ENCODE results near the gene HEATR9. TPM values are rescaled to one million over a fixed set of nuclear protein-coding genes. Genes with fewer than 3 reads are reported as not detected.

The HEATR9 gene
- total and polyA plus RNA-seq, 2 of the 13 experiments (the other 11 are each of a cell fraction or from before 2014, with no cell fraction given) = not detected

DNA sequence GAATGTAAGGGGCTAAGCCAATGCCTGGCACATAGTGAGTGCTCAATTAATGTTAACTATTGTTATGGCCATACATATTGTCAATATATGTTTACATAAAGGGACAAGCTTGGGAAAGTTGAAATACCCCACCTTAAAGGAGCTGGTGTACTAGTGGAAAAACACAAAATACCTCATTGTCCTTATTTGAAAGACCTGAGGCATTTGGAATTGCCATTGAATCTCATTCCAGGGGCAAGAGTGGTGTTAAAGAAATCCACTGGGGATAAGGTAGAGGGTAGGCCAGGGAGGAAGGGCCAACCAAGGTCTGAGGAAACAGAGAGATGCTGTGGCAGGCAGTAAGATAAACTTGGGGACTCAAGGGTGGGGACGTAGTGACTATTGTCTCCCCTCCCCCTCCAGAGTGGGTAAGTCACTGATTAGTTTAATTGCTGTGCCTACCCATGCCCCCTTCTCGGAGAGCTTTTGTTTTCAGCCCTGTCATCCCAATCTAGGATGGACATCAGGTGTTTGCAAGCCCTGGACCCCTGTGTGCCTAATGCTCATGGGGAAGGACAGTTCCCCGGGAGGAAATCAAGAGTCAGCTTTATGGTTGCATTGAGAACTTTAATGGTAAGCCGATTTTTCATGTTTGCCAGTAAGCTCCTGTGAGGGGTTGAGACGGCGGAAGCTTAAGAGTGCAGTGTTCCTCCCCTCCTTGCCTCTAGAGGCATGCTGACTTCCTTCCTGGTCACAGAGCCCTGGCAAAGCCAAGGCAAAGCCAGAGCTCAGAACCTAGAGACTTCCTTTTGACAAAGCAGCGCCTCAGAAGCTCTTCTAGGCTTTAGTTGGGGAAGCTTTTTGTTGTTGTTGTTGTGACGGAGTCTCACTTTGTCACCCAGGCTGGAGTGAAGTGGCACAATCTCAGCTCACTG lies 2.5 kb upstream of the HEATR9 start (continued):
- TF ChIP-seq, protein P1, sequence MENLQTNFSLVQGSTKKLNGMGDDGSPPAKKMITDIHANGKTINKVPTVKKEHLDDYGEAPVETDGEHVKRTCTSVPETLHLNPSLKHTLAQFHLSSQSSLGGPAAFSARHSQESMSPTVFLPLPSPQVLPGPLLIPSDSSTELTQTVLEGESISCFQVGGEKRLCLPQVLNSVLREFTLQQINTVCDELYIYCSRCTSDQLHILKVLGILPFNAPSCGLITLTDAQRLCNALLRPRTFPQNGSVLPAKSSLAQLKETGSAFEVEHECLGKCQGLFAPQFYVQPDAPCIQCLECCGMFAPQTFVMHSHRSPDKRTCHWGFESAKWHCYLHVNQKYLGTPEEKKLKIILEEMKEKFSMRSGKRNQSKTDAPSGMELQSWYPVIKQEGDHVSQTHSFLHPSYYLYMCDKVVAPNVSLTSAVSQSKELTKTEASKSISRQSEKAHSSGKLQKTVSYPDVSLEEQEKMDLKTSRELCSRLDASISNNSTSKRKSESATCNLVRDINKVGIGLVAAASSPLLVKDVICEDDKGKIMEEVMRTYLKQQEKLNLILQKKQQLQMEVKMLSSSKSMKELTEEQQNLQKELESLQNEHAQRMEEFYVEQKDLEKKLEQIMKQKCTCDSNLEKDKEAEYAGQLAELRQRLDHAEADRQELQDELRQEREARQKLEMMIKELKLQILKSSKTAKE (CRISPR knock-in tag; IDR thresholded peaks at IDR 0.05; ENCODE audit: borderline replicate concordance) = no peak
- no peak for TF ChIP-seq SAFB2 (CRISPR knock-in tag; IDR thresholded peaks at IDR 0.05; ENCODE audit: borderline replicate concordance, low read depth)
- TF ChIP-seq ZNF589 (CRISPR knock-in tag; conservative IDR thresholded peaks at IDR 0.05) = no peak
- TF ChIP-seq, protein P2, sequence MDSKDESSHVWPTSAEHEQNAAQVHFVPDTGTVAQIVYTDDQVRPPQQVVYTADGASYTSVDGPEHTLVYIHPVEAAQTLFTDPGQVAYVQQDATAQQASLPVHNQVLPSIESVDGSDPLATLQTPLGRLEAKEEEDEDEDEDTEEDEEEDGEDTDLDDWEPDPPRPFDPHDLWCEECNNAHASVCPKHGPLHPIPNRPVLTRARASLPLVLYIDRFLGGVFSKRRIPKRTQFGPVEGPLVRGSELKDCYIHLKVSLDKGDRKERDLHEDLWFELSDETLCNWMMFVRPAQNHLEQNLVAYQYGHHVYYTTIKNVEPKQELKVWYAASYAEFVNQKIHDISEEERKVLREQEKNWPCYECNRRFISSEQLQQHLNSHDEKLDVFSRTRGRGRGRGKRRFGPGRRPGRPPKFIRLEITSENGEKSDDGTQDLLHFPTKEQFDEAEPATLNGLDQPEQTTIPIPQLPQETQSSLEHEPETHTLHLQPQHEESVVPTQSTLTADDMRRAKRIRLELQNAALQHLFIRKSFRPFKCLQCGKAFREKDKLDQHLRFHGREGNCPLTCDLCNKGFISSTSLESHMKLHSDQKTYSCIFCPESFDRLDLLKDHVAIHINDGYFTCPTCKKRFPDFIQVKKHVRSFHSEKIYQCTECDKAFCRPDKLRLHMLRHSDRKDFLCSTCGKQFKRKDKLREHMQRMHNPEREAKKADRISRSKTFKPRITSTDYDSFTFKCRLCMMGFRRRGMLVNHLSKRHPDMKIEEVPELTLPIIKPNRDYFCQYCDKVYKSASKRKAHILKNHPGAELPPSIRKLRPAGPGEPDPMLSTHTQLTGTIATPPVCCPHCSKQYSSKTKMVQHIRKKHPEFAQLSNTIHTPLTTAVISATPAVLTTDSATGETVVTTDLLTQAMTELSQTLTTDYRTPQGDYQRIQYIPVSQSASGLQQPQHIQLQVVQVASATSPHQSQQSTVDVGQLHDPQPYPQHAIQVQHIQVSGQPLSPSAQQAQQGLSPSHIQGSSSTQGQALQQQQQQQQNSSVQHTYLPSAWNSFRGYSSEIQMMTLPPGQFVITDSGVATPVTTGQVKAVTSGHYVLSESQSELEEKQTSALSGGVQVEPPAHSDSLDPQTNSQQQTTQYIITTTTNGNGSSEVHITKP (CRISPR knock-in tag; IDR thresholded peaks at IDR 0.05; ENCODE audit: low read depth) = no peak
- TF ChIP-seq ZNF557 (CRISPR knock-in tag; IDR thresholded peaks at IDR 0.05) = no peak
- no peak for TF ChIP-seq NFE2 (CRISPR knock-in tag; IDR thresholded peaks at IDR 0.05)
- no peak for TF ChIP-seq KDM6A (CRISPR knock-in tag; IDR thresholded peaks at IDR 0.05; ENCODE audit: low read depth)
- TF ChIP-seq, protein P3, sequence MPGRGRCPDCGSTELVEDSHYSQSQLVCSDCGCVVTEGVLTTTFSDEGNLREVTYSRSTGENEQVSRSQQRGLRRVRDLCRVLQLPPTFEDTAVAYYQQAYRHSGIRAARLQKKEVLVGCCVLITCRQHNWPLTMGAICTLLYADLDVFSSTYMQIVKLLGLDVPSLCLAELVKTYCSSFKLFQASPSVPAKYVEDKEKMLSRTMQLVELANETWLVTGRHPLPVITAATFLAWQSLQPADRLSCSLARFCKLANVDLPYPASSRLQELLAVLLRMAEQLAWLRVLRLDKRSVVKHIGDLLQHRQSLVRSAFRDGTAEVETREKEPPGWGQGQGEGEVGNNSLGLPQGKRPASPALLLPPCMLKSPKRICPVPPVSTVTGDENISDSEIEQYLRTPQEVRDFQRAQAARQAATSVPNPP (CRISPR knock-in tag; IDR thresholded peaks at IDR 0.05) = no peak
- TF ChIP-seq, protein P4, sequence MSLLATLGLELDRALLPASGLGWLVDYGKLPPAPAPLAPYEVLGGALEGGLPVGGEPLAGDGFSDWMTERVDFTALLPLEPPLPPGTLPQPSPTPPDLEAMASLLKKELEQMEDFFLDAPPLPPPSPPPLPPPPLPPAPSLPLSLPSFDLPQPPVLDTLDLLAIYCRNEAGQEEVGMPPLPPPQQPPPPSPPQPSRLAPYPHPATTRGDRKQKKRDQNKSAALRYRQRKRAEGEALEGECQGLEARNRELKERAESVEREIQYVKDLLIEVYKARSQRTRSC (CRISPR knock-in tag; IDR thresholded peaks at IDR 0.05; ENCODE audit: low read depth) = no peak

All from HepG2 (cell line).